ENCODE data around the gene HHAT.

The HHAT gene

DNA sequence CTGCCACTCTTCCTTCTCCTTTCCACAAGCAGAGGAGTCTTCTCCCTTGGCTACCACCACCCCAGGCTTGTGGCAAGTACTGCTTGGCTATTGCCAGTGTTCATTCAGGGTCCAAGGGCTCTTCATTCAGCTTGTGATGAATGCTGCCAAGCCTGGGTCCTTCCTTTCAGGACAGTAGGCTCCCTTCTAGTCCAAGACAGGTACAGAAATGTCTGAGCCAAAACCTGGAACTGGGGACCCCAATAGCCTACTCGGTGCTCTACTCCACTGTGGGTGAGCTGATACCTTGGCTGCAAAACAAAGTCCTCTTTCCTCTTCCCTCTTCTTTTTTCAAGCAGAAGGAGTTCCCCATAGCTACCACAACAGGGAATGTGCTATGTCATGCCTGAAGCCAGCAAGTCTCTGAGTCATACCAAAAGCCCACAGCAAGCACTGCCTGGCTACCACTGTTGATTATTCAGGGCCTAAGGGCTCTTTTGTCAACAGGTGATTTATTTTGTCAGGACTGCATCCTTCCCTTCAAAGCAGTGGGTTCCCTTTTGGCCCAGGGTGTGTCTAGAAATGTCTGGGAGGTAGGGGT lies 268.9 kb downstream of the HHAT start:
- Histone ChIP-seq H3K27me3 (replicated peaks; ENCODE audit: control insufficient read depth, insufficient read depth, low read length) (no peaks in the 10 kb centered on the region; the same call in 1 of the 2 replicates), H3K4me3 (replicated peaks; ENCODE audit: low read depth, low read length) (no peak overlapping the region), H3K36me3 (ENCODE audit: control insufficient read depth, insufficient read depth, low read length) (no peaks in the 10 kb centered on the region)
- TF ChIP-seq, protein P1, sequence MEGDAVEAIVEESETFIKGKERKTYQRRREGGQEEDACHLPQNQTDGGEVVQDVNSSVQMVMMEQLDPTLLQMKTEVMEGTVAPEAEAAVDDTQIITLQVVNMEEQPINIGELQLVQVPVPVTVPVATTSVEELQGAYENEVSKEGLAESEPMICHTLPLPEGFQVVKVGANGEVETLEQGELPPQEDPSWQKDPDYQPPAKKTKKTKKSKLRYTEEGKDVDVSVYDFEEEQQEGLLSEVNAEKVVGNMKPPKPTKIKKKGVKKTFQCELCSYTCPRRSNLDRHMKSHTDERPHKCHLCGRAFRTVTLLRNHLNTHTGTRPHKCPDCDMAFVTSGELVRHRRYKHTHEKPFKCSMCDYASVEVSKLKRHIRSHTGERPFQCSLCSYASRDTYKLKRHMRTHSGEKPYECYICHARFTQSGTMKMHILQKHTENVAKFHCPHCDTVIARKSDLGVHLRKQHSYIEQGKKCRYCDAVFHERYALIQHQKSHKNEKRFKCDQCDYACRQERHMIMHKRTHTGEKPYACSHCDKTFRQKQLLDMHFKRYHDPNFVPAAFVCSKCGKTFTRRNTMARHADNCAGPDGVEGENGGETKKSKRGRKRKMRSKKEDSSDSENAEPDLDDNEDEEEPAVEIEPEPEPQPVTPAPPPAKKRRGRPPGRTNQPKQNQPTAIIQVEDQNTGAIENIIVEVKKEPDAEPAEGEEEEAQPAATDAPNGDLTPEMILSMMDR (IDR thresholded peaks at IDR 0.05; ENCODE audit: insufficient read depth, low read length, poor library complexity, severe bottlenecking), result no peak
- DNase-seq (ENCODE audit: extremely low read depth, insufficient read length), result no peak

DNA sequence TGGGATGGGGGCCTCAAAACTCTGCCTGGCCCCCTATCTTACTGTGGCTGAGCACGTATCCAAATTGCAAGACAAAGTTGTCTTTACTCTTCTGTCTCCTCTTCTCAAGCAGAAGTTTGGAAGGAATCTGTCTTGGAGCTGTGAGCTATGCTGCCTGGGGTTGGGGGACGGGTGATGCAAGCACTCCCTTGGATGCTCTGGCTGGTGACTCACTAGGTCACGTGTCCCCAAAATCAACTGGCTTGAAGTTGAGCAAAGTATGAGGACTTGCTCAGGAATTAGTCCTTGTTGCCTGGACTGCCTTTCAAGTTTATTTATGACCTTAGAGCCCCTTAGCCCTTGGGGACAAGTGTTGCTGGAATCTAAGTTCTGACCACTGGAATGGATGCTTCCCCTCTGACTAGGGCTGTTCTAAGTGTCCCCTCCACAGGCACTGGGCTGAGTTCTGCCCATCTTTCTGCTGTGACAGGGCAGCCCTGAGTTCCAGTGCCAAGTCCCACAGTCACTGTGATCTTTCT lies 269.5 kb downstream of the HHAT start:
- no peak overlapping the region for H3K4me3 ChIP-seq (replicated peaks; ENCODE audit: low read depth, low read length)
- no peaks in the 10 kb centered on the region; the same call in 1 of the 2 replicates for H3K27me3 ChIP-seq (replicated peaks; ENCODE audit: control insufficient read depth, insufficient read depth, low read length)
- no peaks in the 10 kb centered on the region for H3K36me3 ChIP-seq (ENCODE audit: control insufficient read depth, insufficient read depth, low read length)
- TF ChIP-seq, protein P1 (IDR thresholded peaks at IDR 0.05; ENCODE audit: insufficient read depth, low read length, poor library complexity, severe bottlenecking), result no peak
- DNase-seq (ENCODE audit: extremely low read depth, insufficient read length), result no peak

DNA sequence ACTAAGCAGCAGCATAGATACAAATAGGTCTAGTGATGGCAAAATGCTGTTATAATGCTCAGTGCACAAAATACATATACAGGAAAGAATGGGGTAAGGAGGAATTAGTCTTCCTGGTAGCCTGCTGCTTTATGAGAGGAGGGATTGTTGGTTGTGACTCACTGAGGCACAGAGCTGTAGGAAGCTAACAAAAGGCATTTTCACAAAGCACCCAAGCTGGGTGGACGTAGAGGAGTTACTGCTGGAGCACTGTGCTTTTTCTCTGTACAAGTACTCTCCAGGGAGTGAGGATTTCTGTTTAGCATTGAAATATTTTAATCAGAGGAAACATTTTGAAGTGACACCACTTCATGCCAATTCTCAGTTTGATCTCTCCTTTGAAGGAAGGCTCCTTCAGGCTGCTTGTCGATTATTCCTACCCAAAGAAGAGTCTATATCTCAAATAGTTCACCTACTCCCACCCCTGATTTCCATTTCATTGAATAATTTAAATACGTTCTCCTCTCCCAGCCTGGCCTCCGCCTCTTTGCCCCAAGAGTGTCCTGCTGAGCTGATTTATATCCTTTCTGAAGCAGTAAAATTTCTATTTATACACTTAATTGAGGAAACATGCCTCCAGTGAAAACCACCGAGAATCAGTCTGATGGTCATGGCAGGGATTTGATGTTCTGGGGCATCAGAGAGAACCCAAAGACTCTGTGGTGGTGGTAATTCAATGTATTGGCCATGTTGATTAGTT lies 271.9 kb downstream of the HHAT start:
- H3K36me3 ChIP-seq (ENCODE audit: control insufficient read depth, insufficient read depth, low read length), result no peaks in the 10 kb centered on the region
- no peak overlapping the region for H3K4me3 ChIP-seq (replicated peaks; ENCODE audit: low read depth, low read length)
- no peak for DNase-seq (ENCODE audit: extremely low read depth, insufficient read length)
- TF ChIP-seq, protein P1 (IDR thresholded peaks at IDR 0.05; ENCODE audit: insufficient read depth, low read length, poor library complexity, severe bottlenecking), result no peak
- no peaks in the 10 kb centered on the region; the same call in 1 of the 2 replicates for H3K27me3 ChIP-seq (replicated peaks; ENCODE audit: control insufficient read depth, insufficient read depth, low read length)

DNA sequence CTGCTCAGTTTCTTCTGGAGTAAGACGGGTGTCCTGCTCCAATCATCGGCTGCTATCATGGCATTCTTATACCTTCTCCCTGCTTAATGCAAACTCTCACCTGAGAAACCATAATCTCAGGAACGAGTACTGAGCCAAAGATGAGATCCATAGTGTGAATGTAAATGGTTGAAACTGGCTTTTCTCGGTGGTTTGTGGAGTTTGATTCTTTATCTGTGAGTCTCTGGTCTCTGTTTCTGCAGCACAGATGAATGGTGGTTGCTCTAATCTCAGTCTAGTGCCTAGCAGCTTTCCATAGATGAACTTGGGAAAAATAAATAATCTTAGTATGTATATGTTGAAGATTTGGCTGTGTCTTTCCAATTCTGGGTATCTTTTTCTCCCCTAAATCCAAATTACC lies 274.4 kb downstream of the HHAT start:
- TF ChIP-seq, protein P1 (IDR thresholded peaks at IDR 0.05; ENCODE audit: insufficient read depth, low read length, poor library complexity, severe bottlenecking), result no peak
- Histone ChIP-seq H3K36me3 (ENCODE audit: control insufficient read depth, insufficient read depth, low read length) (no peaks in the 10 kb centered on the region), H3K4me3 (replicated peaks; ENCODE audit: low read depth, low read length) (no peak overlapping the region), H3K27me3 (replicated peaks; ENCODE audit: control insufficient read depth, insufficient read depth, low read length) (no peaks in the 10 kb centered on the region; the same call in 1 of the 2 replicates)
- DNase-seq (ENCODE audit: extremely low read depth, insufficient read length), result no peak

DNA sequence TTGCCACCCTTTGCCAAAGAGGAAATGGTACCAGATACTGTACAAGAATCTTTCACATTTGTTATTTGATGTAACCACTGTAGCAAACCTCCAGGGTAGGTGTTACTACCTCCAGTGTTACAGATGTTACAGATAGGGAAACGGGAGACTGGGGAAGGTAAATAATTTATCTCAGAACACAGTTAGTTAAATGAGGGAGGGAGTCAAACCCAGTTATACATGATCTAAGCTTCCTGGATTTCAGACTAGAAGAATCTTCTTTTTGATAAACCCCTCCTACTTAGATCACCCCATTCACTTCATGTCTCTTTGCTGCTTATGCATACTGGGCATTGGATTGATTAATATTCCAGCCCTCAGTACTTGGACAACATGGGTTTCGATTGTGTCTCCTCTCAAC lies 276.4 kb downstream of the HHAT start:
- TF ChIP-seq, protein P1 (IDR thresholded peaks at IDR 0.05; ENCODE audit: insufficient read depth, low read length, poor library complexity, severe bottlenecking), result no peak
- H3K4me3 ChIP-seq (replicated peaks; ENCODE audit: low read depth, low read length), result no peak overlapping the region
- no peaks in the 10 kb centered on the region; the same call in 1 of the 2 replicates for H3K27me3 ChIP-seq (replicated peaks; ENCODE audit: control insufficient read depth, insufficient read depth, low read length)
- no peaks in the 10 kb centered on the region for H3K36me3 ChIP-seq (ENCODE audit: control insufficient read depth, insufficient read depth, low read length)
- no peak for DNase-seq (ENCODE audit: extremely low read depth, insufficient read length)
